Measurements from ENCODE around the gene SH3YL1. TPM values are rescaled to one million over a fixed set of nuclear protein-coding genes. Genes with fewer than 3 reads are reported as not detected.

The SH3YL1 gene
- polyA plus RNA-seq (2013, experiment 1 of 2): 13.5 TPM
- polyA plus RNA-seq (2013, experiment 2 of 2): 19.5 TPM

- 7% methylated on average over 77 of the region's 77 CpGs for WGBS
- peaks cover 4% of the 10 kb centered on the region; the same call in 1 of the 2 replicates for H3K9me3 ChIP-seq (ENCODE audit: insufficient read depth, low read depth, low read length)
- peaks cover 11% of the 10 kb centered on the region; the same call in 1 of the 2 replicates for H3K36me3 ChIP-seq (ENCODE audit: insufficient read depth, low read length)
- H3K27ac ChIP-seq (ENCODE audit: low read depth, low read length): peak within 1 kb of the TSS; percentile 84
- H3K4me3 ChIP-seq (ENCODE audit: low read length): peak within 1 kb of the TSS; percentile 88
- H3K27me3 ChIP-seq (ENCODE audit: insufficient read depth, low read length): peaks cover 21% of the 10 kb centered on the region
- peaks cover 18% of the 10 kb centered on the region for H3K4me1 ChIP-seq (ENCODE audit: insufficient read depth, low read length)
- H3K9ac ChIP-seq (ENCODE audit: low read depth, low read length): peak within 1 kb of the TSS; percentile 91
These were observed at the start of gene SH3YL1 for GRCh38 chr2:263774-264492. TSS of gene SH3YL1 (minus strand) at chr2:264032. CDS start at chr2:263984, 48 bp downstream.

GRCh38 chr2:310994-311393 is 47.2 kb upstream of the SH3YL1 start:
- Histone ChIP-seq H3K9ac (ENCODE audit: low read depth, low read length) (no peak overlapping the region), H3K36me3 (ENCODE audit: insufficient read depth, low read length) (no peaks in the 10 kb centered on the region), H3K27me3 (ENCODE audit: insufficient read depth, low read length) (no peaks in the 10 kb centered on the region), H3K4me3 (ENCODE audit: low read length) (no peak overlapping the region), H3K4me1 (ENCODE audit: insufficient read depth, low read length) (peaks cover 22% of the 10 kb centered on the region), H3K9me3 (ENCODE audit: insufficient read depth, low read depth, low read length) (no peaks in the 10 kb centered on the region), H3K27ac (ENCODE audit: low read depth, low read length) (no peak overlapping the region)
- 97% methylated on average over 4 of the region's 5 CpGs for WGBS

GRCh38 chr2:309954-310510 is 46.2 kb upstream of the SH3YL1 start:
- Histone ChIP-seq H3K9me3 (ENCODE audit: insufficient read depth, low read depth, low read length) (no peaks in the 10 kb centered on the region), H3K36me3 (ENCODE audit: insufficient read depth, low read length) (no peaks in the 10 kb centered on the region), H3K27me3 (ENCODE audit: insufficient read depth, low read length) (no peaks in the 10 kb centered on the region), H3K9ac (ENCODE audit: low read depth, low read length) (peak overlapping the region; percentile 58), H3K27ac (ENCODE audit: low read depth, low read length) (peak overlapping the region; percentile 77), H3K4me3 (ENCODE audit: low read length) (no peak overlapping the region), H3K4me1 (ENCODE audit: insufficient read depth, low read length) (peaks cover 22% of the 10 kb centered on the region)
- 58% methylated on average over 10 of the region's 10 CpGs for WGBS

- Histone ChIP-seq H3K9me3 (ENCODE audit: insufficient read depth, low read depth, low read length) (no peaks in the 10 kb centered on the region), H3K36me3 (ENCODE audit: insufficient read depth, low read length) (no peaks in the 10 kb centered on the region), H3K27ac (ENCODE audit: low read depth, low read length) (peak overlapping the region; percentile 86), H3K9ac (ENCODE audit: low read depth, low read length) (peak overlapping the region; percentile 58), H3K4me3 (ENCODE audit: low read length) (no peak overlapping the region; the same call in 1 of the 2 replicates), H3K27me3 (ENCODE audit: insufficient read depth, low read length) (no peaks in the 10 kb centered on the region), H3K4me1 (ENCODE audit: insufficient read depth, low read length) (peaks cover 22% of the 10 kb centered on the region)
- 34% methylated on average over 12 of the region's 13 CpGs for WGBS
These were observed 45.5 kb upstream of the SH3YL1 start for GRCh38 chr2:309148-309953.

- Histone ChIP-seq H3K9ac (ENCODE audit: low read depth, low read length) (no peak overlapping the region), H3K27ac (ENCODE audit: low read depth, low read length) (no peak overlapping the region), H3K9me3 (ENCODE audit: insufficient read depth, low read depth, low read length) (0 out of 2 replicates have a peak, but pooled peaks cover 2% of the 10 kb centered on the region), H3K4me1 (ENCODE audit: insufficient read depth, low read length) (peaks cover 14% of the 10 kb centered on the region), H3K36me3 (ENCODE audit: insufficient read depth, low read length) (no peaks in the 10 kb centered on the region), H3K27me3 (ENCODE audit: insufficient read depth, low read length) (no peaks in the 10 kb centered on the region), H3K4me3 (ENCODE audit: low read length) (no peak overlapping the region)
- WGBS: 87% methylated on average over 9 of the region's 9 CpGs
These were observed 41.5 kb upstream of the SH3YL1 start for GRCh38 chr2:305366-305765.

- Histone ChIP-seq H3K27me3 (ENCODE audit: insufficient read depth, low read length) (peaks cover 15% of the 10 kb centered on the region), H3K4me1 (ENCODE audit: insufficient read depth, low read length) (no peaks in the 10 kb centered on the region), H3K36me3 (ENCODE audit: insufficient read depth, low read length) (no peaks in the 10 kb centered on the region), H3K4me3 (ENCODE audit: low read length) (no peak overlapping the region), H3K9me3 (ENCODE audit: insufficient read depth, low read depth, low read length) (no peaks in the 10 kb centered on the region), H3K27ac (ENCODE audit: low read depth, low read length) (no peak overlapping the region), H3K9ac (ENCODE audit: low read depth, low read length) (no peak overlapping the region)
- WGBS: 93% methylated on average over 3 of the region's 3 CpGs
These were observed 32.5 kb upstream of the SH3YL1 start for GRCh38 chr2:296354-296753.

GRCh38 chr2:295090-295489 is 31.3 kb upstream of the SH3YL1 start:
- H3K36me3 ChIP-seq (ENCODE audit: insufficient read depth, low read length): no peaks in the 10 kb centered on the region
- H3K9ac ChIP-seq (ENCODE audit: low read depth, low read length): no peak overlapping the region
- no peak overlapping the region for H3K4me3 ChIP-seq (ENCODE audit: low read length)
- 87% methylated on average over 5 of the region's 5 CpGs for WGBS
- H3K27ac ChIP-seq (ENCODE audit: low read depth, low read length): no peak overlapping the region
- peaks cover 28% of the 10 kb centered on the region for H3K27me3 ChIP-seq (ENCODE audit: insufficient read depth, low read length)
- no peaks in the 10 kb centered on the region for H3K9me3 ChIP-seq (ENCODE audit: insufficient read depth, low read depth, low read length)
- no peaks in the 10 kb centered on the region for H3K4me1 ChIP-seq (ENCODE audit: insufficient read depth, low read length)

- Histone ChIP-seq H3K9me3 (ENCODE audit: insufficient read depth, low read depth, low read length) (no peaks in the 10 kb centered on the region), H3K36me3 (ENCODE audit: insufficient read depth, low read length) (no peaks in the 10 kb centered on the region), H3K9ac (ENCODE audit: low read depth, low read length) (no peak overlapping the region), H3K27ac (ENCODE audit: low read depth, low read length) (no peak overlapping the region), H3K27me3 (ENCODE audit: insufficient read depth, low read length) (peaks cover 73% of the 10 kb centered on the region), H3K4me3 (ENCODE audit: low read length) (peak overlapping the region; percentile 60), H3K4me1 (ENCODE audit: insufficient read depth, low read length) (peaks cover 18% of the 10 kb centered on the region)
- WGBS: 3% methylated on average over 13 of the region's 15 CpGs
These were observed 26.4 kb upstream of the SH3YL1 start for GRCh38 chr2:290090-290722.

GRCh38 chr2:289362-290089 is 25.7 kb upstream of the SH3YL1 start:
- 1% methylated on average over 59 of the region's 60 CpGs for WGBS
- Histone ChIP-seq H3K27me3 (ENCODE audit: insufficient read depth, low read length) (peaks cover 80% of the 10 kb centered on the region), H3K27ac (ENCODE audit: low read depth, low read length) (no peak overlapping the region), H3K36me3 (ENCODE audit: insufficient read depth, low read length) (no peaks in the 10 kb centered on the region), H3K9me3 (ENCODE audit: insufficient read depth, low read depth, low read length) (no peaks in the 10 kb centered on the region), H3K4me1 (ENCODE audit: insufficient read depth, low read length) (peaks cover 25% of the 10 kb centered on the region), H3K9ac (ENCODE audit: low read depth, low read length) (no peak overlapping the region), H3K4me3 (ENCODE audit: low read length) (peak overlapping the region; percentile 60)

GRCh38 chr2:288758-289361 is 25.0 kb upstream of the SH3YL1 start:
- Histone ChIP-seq H3K27me3 (ENCODE audit: insufficient read depth, low read length) (peaks cover 86% of the 10 kb centered on the region), H3K36me3 (ENCODE audit: insufficient read depth, low read length) (no peaks in the 10 kb centered on the region), H3K4me3 (ENCODE audit: low read length) (peak overlapping the region; percentile 60), H3K9ac (ENCODE audit: low read depth, low read length) (no peak overlapping the region; the same call in 1 of the 2 replicates), H3K27ac (ENCODE audit: low read depth, low read length) (no peak overlapping the region), H3K4me1 (ENCODE audit: insufficient read depth, low read length) (peaks cover 32% of the 10 kb centered on the region), H3K9me3 (ENCODE audit: insufficient read depth, low read depth, low read length) (no peaks in the 10 kb centered on the region)
- WGBS: 2% methylated on average over 24 of the region's 42 CpGs
